Measurements from ENCODE around the gene DENND2A. TPM values are rescaled to one million over a fixed set of nuclear protein-coding genes. Genes with fewer than 3 reads are reported as not detected.

Gene DENND2A
- total RNA-seq, 1 experiment from 2014 or later, result 7.3 TPM

GRCh38 chr7:140537750-140538482, 102.7 kb downstream of the DENND2A start:
- no peaks in the 10 kb centered on the region; the same call in 1 of the 2 replicates for H3K27me3 Mint-ChIP-seq (ENCODE audit: low read depth)
- no peak overlapping the region for H3K4me2 ChIP-seq (ENCODE audit: insufficient read depth, insufficient read length, low read length)

More at GRCh38 chr7:140537750-140538482, 102.7 kb downstream of the DENND2A start:
- TF ChIP-seq, protein P1, sequence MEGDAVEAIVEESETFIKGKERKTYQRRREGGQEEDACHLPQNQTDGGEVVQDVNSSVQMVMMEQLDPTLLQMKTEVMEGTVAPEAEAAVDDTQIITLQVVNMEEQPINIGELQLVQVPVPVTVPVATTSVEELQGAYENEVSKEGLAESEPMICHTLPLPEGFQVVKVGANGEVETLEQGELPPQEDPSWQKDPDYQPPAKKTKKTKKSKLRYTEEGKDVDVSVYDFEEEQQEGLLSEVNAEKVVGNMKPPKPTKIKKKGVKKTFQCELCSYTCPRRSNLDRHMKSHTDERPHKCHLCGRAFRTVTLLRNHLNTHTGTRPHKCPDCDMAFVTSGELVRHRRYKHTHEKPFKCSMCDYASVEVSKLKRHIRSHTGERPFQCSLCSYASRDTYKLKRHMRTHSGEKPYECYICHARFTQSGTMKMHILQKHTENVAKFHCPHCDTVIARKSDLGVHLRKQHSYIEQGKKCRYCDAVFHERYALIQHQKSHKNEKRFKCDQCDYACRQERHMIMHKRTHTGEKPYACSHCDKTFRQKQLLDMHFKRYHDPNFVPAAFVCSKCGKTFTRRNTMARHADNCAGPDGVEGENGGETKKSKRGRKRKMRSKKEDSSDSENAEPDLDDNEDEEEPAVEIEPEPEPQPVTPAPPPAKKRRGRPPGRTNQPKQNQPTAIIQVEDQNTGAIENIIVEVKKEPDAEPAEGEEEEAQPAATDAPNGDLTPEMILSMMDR (conservative IDR thresholded peaks at IDR 0.05), result no peak
- Histone ChIP-seq H4K5ac (ENCODE audit: insufficient read length, low read depth, low read length) (no peak overlapping the region), H3K79me2 (ENCODE audit: insufficient read depth, low read length) (no peaks in the 10 kb centered on the region), H4K8ac (replicated peaks; ENCODE audit: insufficient read length, low read depth, low read length) (no peak overlapping the region), H3K18ac (ENCODE audit: insufficient read length, low read depth, low read length) (no peak overlapping the region), H3K4ac (ENCODE audit: low read depth, low read length) (no peak overlapping the region), H3K9ac (ENCODE audit: extremely low read depth, insufficient read length, low read length) (no peak overlapping the region), H4K91ac (ENCODE audit: insufficient read length, low read depth, low read length) (no peak overlapping the region), H3K56ac (ENCODE audit: insufficient read length, low read depth, low read length) (no peak overlapping the region), H2AFZ (ENCODE audit: low read length) (no peak overlapping the region), H2BK12ac (ENCODE audit: insufficient read length, low read depth, low read length) (no peak overlapping the region), H3K27me3 (ENCODE audit: insufficient read depth, low read length) (no peaks in the 10 kb centered on the region), H3K4me1 (ENCODE audit: insufficient read depth, low read length) (peaks cover 7% of the 10 kb centered on the region; the same call in 1 of the 2 replicates), H3K79me1 (ENCODE audit: insufficient read depth, low read depth, low read length, poor library complexity, severe bottlenecking) (no peaks in the 10 kb centered on the region), H2BK15ac (ENCODE audit: low read depth, low read length) (no peak overlapping the region), H3K23me2 (ENCODE audit: insufficient read length, low read depth, low read length, poor library complexity, severe bottlenecking) (no peaks in the 10 kb centered on the region), H2BK5ac (ENCODE audit: insufficient read length, low read length) (no peak overlapping the region), H2AK5ac (ENCODE audit: insufficient read length, low read length) (no peak overlapping the region), H3K23ac (ENCODE audit: insufficient read length, low read depth, low read length) (no peak overlapping the region), H2BK120ac (ENCODE audit: low read depth, low read length, poor library complexity, severe bottlenecking) (no peak overlapping the region), H2BK20ac (ENCODE audit: low read depth, low read length, poor library complexity, severe bottlenecking) (no peak overlapping the region), H4K20me1 (ENCODE audit: control insufficient read depth, insufficient read depth, insufficient read length) (no peaks in the 10 kb centered on the region), H3T11ph (ENCODE audit: low read length) (no peak overlapping the region), H3K9me3 (ENCODE audit: control insufficient read depth, low read depth, low read length) (no peaks in the 10 kb centered on the region), H3K14ac (ENCODE audit: insufficient read depth, low read length) (no peak overlapping the region), H3K27ac (ENCODE audit: insufficient read length, low read depth, low read length) (no peak overlapping the region)
- Mint-ChIP-seq H3K4me1 (peaks cover 20 to 27% of the 10 kb centered on the region in 2 experiments), H3K27ac (no peak overlapping the region), H3K4me3 (no peak overlapping the region), H3K36me3 (ENCODE audit: insufficient read depth in 1 of 3, low read depth in 3 of 3) (no peaks in the 10 kb centered on the region; a peak in 1 of 7 replicates), H3K9me3 (no peaks in the 10 kb centered on the region)
- no CpG with 5 or more reads among the region's 12 CpGs for WGBS (ENCODE audit: extremely low coverage, insufficient read length, low lambda C conversion rate)
- no peak for DNase-seq
